Endometrial microvascular endothelial cells (primary cell): ENCODE data around the gene TCF15. TPM values are rescaled to one million over a fixed set of nuclear protein-coding genes. Genes with fewer than 3 reads are reported as not detected.
"Not testable (repeated sequence)": the region's sequence is repeated elsewhere in the genome, so short reads cannot be mapped to it uniquely, and the experiment has no call there.

Experiments
- in situ Hi-C: cut with HindIII; loops from 2 replicates; pipeline ENCODE4 v1.10.0; 2017; ENCODE audit warnings: low sequenced_read_pairs, low pct_unique_long_range_greater_than_20kb; ENCODE audit errors: inconsistent ontology term
- total RNA-seq: library from RNA; depleted of rRNA; stranded (reverse); fragments of >200 nt; gene quantifications from one replicate; pipeline ENCODE4 v1.2.3, GENCODE V29; 2015; ENCODE audit errors: inconsistent ontology term

TCF15 gene
- total RNA-seq, 1 donor from 2014 or later: 4.7 TPM

DNA sequence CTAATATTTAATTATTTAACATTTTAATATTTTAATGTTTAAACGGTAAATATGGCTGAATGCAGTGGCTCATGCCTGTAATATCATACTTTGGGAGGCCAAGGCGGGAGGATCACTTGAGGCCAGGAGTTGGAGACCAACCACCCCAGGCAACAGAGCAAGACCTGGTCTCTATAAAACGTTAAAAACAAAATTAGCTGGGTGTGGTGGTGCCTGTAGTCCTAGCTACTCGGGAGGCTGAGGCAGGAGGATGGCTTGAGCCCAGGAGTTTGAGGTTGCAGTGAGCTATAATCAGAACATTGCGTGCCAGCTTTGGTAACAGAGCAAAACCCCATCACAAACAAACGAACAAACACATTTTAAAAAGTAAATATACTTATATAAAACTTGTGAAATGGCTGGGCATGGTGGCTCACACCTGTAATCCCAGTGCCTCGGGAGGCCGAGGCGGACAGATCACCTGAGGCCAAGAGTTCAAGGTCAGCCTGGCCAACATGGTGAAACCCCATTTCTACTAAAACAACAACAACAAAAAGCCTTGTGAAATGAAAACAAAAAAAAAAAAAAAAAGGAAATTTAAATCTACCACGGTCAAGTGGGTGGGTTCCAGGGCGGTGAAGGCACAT lies 34.7 kb upstream of the TCF15 start:
- in situ Hi-C loops: no loop called here

DNA sequence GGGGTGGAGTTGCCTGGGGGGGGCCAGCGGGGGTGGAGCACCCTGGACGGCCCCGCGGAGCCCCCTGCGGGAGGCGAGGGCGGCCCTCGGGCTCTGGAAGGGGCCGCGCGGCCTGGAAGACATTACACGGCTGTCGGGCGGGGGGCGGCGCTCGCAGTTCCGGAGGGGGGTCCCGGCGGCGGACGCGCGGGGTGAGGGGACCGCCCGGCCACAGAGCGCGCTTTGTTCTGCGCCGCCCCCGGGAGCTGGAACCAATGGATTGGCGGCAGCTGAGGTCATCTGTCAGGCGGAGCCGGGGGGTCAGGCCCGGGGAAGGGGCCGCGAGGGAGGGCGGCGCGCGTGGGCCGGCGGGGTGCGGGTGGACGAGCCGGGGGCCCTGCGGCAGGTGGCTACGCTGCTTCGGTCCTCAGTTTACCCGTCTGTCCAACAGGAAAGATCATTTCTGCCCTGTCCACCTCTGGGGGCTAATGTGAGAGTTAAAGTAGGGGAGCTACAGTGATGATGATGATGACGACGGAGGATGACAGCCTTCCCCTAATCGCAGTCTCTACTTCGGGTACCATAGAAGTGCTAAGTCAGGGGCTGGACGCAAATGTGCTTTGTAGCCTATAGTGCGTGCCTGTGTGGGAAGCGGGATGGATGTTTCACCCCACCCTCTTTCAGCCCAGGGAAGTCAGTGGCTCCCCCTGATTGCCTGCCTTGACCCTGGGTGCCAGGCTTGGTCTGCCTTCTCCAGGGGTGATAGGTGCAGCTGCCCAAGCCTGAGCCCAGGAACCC lies 32.5 kb upstream of the TCF15 start:
- in situ Hi-C loops: no loop called here

DNA sequence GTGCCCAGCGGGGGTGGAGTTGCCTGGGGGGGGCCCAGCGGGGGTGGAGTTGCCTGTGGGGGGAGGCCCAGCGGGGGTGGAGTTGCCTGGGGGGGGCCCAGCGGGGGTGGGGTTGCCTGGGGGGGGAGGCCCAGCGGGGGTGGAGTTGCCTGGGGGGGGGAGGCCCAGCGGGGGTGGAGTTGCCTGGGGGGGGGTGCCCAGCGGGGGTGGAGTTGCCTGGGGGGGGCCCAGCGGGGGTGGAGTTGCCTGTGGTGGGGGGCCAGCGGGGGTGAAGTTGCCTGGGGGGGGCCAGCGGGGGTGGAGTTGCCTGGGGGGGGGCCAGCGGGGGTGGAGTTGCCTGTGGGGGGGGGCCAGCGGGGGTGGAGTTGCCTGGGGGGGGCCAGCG lies 31.9 kb upstream of the TCF15 start:
- in situ Hi-C loops: not testable (repeated sequence)

DNA sequence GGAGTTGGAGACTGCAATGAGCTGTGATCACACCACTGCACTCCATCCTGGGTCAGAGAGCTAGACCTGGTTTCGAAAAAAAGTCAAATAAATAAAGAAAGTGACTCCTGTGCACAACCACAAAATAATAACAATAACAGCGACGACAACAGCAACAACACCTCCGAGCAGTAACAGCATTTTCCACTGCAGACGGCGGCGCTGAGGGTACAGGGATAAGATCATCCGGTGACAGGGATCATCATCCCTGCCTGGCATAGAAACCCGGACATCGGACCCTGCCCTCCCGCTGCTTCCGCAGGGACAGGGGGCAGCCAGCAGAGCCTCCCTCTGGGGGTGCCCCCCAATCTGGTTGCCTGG lies 31.4 kb upstream of the TCF15 start:
- in situ Hi-C loops: no loop called here

DNA sequence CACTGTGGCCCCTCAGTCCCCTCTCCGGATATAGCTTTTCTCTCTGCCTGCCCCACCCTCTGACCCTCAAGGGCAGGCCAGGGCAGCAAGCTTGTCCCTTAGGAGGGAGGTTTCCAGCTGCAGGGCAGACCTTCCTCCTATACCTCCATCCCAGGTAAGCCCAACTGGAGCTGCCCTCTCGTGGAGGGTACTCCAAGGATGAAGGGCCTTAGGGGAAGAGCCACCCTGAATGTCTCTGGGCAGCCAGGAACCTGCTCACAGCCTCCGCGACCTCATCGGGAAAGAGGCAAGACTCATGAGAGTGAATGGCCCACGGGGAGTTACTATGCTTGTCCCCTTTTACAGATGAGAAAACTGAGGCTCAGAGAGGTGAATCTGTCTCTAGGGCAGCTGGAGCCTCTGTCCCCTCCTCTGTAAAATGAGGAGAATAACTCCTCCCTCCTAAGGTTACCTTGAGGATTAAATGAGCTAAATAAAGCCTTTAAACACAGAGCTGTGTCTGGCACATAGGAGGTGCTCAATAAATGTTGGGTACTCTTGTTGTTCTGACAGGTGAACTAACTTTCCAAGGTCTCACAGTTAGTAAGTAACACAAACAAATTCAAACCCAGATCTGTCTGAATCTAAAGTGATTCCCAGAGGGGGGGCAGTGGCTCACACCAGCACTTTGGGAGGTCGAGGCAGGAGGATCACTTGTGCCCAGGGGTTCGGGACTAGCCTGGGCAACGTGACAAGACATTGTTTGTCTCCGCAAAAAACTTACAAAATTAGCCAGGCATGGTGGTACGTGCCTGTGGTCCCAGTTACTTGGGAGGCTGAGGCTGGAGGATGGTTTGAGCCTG lies 30.8 kb upstream of the TCF15 start:
- in situ Hi-C loops: no loop called here

DNA sequence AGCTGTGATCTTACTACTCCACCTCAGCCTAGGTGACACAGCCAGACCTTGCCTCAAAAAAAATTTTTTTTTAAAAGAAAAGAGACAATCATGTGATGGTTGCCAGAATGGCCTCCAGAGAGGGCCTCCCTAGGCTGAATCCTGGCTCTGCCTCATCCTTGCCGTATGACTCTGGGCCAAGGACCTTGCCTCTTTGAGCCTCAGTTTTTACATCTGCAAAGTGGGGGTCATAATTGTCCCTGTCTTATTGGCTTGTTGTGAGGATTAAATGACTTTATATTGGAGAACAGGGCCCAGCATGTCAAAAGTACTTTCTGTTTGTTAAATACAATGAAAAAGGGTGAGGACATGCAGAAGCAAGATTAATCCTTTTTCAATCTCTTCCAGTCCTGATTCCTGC lies 28.5 kb upstream of the TCF15 start:
- in situ Hi-C loops: no loop called here

DNA sequence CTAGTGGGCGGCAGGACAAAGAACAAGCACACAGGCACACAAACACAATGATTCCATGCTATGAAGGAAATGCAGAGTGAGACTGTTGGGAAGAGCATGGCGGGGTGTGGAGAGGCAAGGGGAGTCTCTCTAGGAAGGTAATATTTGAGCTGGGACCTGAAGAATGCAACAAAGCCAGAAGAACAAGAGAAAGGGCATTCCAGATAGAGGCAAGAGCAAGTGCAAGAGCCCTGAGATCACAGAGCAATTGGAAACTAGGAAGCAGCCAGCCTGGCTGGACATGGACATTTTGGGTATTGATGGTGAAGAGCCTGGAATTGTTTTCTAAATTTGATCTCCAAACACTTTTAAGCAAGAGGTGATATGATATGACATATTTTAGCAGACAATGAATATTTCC lies 27.4 kb upstream of the TCF15 start:
- in situ Hi-C loops: no loop called here

DNA sequence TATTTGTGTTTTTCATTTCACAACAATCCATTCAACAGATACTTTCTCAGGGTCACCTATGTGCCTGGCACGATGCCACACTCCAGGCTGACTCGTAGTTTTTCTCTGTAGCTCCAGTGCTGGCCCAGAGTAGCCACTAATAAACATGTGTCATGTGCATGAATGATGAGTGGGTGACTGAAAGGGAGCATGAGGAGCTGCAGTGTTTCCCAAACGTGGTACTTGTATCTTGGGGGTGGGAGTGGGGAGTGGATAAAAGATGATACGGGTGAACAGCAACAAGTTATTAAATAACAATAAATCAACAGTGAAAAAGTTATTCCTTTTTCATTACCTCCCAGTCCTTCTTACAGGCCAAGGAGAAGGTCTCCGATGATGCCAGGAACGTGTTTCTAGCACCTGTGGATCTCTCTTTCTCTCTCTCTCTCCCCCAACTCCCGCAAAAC lies 25.8 kb upstream of the TCF15 start:
- in situ Hi-C loops: no loop called here

DNA sequence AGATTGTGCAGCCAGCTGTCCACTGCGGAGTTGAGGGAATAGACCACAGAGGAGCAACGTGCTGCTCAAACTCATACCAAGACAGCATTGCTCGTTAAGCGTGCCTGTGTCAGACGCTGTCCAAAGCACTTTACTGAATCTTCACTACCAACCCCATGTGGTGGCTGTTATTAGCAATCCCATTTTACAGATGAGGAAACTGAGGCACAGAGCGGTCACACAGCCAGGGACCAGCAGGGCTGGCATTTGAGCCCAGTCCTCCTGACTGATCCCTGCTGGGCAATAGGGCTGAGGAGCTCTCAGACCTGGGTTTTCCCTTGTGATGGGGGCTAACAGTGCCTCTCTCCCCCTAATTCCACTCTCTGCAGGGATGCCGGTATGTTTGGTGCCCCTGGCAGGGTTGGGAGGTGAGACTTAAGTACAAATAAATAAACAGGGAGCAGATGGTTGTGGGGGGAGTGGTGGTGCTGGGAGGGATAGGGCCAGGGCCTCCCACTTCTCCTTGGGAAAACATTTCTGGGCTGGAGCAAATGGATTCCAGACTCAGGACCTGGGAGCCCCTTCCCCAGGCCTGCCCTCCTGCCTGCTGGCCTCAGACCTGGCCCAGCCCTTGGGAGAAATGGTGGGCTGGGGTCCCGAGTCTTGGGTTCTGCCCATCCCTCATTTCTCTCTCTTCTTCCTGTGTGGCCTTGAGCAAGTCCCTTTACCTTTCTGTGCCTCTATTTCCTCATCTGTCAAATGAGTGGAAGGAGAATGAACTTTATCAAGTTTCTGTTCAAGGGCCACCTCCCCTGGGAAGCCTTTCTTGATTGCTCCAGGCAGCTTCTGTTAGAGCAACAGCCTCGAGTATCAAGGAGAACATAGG lies 25.2 kb upstream of the TCF15 start:
- in situ Hi-C loops: no loop called here

DNA sequence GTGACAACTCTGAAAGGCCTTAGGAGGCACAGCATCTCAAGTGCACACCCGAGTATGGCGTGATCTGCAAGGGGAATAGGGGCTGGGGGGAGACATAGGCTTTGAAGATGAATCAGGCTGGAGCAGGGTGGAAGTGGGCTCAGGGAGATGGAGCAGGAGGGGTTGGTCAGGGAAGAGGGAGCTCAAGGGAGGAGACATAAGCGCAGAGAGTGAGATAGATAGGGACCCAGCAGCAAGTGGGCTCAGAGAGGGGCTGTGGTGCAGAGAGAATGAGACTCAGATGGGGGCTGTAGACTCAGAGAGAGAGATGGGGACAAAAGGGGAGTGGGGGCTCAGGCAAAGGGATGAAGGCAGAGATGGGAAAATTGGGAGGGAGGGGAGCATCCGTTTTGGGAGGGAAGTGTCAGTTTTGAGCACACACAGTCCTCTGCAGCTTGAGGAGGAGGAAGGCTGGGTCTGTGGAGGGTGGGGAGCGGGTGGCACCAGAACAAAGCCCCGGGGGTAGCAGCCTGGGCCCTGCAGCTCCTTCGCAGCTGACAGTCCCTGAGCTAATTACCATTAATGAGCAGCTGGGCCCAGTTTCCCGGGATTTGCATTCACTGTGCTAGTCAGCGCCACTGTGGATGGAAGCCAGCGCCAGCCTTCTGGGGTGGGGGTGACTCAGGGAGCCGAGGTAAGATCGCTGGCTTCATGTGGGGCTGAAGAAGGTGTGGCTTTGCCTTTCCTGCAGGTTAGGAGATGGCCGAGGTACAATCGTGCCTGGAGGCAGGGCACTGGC lies 24.2 kb upstream of the TCF15 start:
- in situ Hi-C loops: no loop called here

DNA sequence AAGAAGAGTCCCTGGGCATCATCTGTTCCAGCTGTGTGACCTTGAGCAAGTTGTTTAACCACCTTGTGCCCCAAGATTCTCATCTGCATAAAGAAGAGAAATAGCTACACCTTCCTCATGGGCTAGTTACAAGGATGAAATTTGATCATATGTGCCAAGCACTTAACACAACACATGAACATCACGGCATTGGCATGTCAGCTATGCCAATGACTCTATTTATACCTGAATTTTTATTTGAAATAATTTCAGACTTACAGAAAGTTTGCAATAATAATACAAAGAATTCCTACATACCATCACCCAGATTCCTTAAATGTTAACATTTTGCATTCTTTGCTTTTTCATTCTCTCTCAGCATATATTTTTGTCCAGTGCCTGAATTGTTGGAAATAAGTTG lies 21.0 kb upstream of the TCF15 start:
- in situ Hi-C loops: no loop called here

DNA sequence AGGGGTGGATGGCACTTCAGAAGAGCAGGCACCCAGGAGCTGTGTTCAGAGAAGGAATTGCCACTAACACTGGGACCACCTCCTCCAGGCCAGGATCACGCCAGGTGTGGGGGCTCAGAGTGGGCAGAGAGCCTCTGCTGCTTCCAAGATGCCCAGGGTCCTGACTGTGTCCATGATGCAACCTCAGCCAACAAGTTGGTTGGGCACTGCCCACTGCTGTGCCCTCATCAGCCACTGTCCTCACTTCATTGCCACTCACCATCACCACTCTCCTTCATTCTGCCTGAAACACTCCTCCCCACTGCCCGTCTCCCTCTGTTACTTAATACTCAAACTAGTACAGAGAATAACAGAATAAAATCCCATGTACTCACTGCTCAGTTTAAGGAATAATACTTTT lies 16.5 kb upstream of the TCF15 start:
- in situ Hi-C loops: no loop called here

DNA sequence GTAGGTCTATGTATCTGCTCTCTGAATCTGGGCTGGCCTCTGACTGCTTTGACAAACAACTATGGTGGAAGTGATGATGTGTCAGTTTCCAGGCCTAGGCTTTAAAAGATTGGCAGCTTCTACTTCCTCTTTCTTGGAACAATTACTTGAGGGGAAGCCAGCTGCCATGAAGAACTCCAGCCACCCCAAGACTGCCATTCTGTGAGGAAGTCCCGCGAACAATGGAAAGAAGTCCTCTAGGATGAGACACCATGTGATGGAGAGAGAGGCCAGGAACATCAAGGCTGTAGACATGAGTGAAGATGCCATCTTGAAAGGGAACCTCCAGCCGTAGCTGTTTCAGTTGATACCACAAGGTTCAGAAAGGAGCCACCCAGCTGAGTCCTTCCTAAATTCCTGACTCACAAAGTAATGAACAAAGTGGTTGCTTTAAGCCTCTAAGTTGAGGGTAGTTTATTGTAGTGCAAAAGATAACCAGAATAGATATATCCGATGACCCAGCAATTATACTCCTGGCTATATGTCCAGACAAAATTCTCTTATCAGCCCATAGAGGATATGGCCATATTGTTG lies 15.3 kb upstream of the TCF15 start:
- in situ Hi-C loops: no loop called here

DNA sequence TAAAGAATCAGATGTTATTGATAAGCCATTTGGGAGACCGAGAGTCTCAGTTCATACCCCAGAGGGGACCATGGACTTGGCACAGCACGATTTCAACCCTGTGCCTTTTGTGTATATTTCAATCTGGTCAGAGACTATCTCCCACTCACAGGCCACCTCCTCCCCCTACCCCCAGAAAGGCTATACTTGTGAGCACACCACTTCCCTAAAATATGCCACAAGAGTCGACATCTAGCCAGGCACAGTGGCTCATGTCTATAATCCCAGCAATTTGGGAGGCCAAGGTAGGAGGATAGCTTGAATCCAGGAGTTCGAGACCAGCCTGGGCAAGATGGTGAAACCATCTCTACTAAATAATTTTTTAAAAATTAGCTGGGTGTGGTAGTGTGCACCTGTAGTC lies 13.6 kb upstream of the TCF15 start:
- in situ Hi-C loops: no loop called here

DNA sequence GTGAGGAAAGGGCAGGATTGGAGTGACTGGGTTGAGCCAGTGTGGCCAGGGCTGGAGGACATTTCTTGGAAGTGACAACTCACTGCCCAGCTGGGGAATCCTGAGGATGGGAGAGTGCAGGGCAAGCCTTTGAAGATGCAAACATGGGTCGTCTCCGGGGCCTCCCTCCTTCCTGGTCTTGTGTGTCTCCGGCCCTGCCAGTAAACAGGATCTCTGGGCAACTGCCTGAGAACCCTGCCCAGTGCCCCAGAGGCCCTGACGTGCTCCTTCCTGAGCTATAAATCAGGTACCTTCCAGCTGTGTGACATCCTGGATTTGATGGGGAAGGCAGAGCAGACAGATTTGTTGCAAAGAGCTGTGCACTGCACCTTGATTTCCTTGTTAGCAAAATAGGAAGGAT lies 12.9 kb upstream of the TCF15 start:
- in situ Hi-C loops: no loop called here

DNA sequence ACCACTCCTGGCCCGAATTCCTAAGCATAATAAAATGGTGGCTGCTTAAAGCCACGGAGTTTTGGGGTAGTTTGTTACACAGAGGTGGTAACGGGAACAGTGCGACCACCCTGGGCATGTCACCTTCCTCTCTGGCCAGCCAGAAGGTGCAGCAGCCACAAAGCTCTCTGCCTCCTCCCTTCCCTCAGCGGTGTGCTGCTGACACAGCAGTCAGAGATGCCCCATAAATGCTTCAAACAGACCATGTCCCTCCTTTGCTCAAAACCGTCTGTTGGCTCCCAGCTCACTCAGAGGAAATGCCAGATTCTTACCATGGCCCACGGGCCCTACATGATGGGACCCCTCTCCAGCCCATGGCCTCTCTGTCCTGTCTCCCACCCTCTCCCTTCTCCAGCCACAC lies 12.1 kb upstream of the TCF15 start:
- in situ Hi-C loops: no loop called here

DNA sequence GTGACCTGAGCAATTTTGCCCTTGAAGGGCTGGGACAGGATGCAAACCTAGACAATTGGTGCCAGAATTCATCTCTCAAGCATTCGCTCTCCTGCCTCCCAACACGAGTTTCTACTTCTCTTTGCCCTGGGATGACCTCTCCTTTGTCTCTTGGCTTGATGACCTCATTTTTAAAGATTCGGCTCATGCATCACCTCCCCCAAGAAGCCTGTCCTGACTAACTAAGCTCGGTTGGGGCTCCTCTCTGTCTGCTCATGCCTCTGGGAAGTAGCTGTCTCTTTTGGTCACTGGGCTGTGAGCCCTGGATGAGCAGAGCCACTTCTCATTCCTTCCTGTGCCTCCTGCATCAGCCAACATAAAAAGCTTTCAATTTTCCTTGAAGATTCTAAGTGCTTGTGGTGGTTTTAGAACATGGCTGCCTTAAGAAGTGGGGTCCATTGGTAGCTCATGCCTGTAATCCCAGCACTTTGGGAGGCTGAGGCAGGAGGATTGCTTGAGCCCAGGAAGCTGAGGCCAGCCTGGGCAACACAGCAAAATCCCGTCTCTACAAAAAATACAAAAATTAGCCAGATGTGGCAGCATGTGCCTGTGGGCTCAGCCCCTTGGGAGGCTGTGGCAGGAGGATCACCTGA lies 11.1 kb upstream of the TCF15 start:
- in situ Hi-C loops: no loop called here

DNA sequence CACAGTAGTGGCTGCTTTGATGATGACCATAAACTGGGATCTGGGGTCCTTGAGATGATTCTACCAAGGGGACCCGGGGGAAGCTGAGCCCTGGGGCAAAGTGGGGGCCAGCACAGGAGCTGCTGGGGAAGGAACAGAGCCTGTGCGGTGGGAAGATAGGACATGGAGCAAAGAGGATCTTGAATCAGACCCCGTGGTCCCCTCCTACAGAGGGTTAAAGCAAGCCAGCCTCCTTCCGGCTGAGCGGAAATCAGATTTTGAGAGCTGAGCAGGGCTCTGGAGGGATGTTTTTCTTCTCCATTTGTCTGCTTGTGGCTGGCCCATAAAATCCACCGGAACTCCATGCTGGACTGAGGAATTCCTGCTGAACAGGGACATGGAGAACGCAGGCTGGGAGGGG lies 10.1 kb upstream of the TCF15 start:
- in situ Hi-C loops: no loop called here
